Stromal cell of bone marrow (primary cell): ENCODE data around the gene INTS4.
"Not testable (repeated sequence)": the region's sequence is repeated elsewhere in the genome, so short reads cannot be mapped to it uniquely, and the experiment has no call there.

ENCODE experiments used
- DNase-seq: peaks from one replicate; pipeline ENCODE4 v3.0.0-alpha.2; 2012; ENCODE audit warnings: low read depth

Gene INTS4

GRCh38 chr11:77958583-77959177, 35.8 kb downstream of the INTS4 start:
- not testable (repeated sequence) for DNase-seq

GRCh38 chr11:77943296-77943695, 51.2 kb downstream of the INTS4 start:
- peak; percentile 13 for DNase-seq

- DNase-seq: peak; percentile 2
These were observed 52.0 kb downstream of the INTS4 start for GRCh38 chr11:77942465-77942864.

- DNase-seq: not testable (repeated sequence)
These were observed 60.9 kb downstream of the INTS4 start for GRCh38 chr11:77933596-77933995.

GRCh38 chr11:77930334-77931208, 63.9 kb downstream of the INTS4 start:
- DNase-seq: not testable (repeated sequence)

GRCh38 chr11:77917713-77918112, 76.8 kb downstream of the INTS4 start:
- DNase-seq: not testable (repeated sequence)

- peak; percentile 64 for DNase-seq
These were observed 80.1 kb downstream of the INTS4 start for GRCh38 chr11:77914307-77914791.

GRCh38 chr11:77913608-77914306, 80.7 kb downstream of the INTS4 start:
- not testable (repeated sequence) for DNase-seq

- DNase-seq: not testable (repeated sequence)
These were observed 83.6 kb downstream of the INTS4 start for GRCh38 chr11:77910828-77911227.

- DNase-seq: no peak
These were observed 85.2 kb downstream of the INTS4 start for GRCh38 chr11:77909277-77909676.

GRCh38 chr11:77908835-77909234, 85.6 kb downstream of the INTS4 start:
- DNase-seq: no peak

- DNase-seq: not testable (repeated sequence)
These were observed 99.5 kb downstream of the INTS4 start for GRCh38 chr11:77894949-77895348.

- DNase-seq: not testable (repeated sequence)
These were observed 102.8 kb downstream of the INTS4 start for GRCh38 chr11:77891703-77892102.

- DNase-seq: not testable (repeated sequence)
These were observed 103.2 kb downstream of the INTS4 start for GRCh38 chr11:77891256-77891655.

- not testable (repeated sequence) for DNase-seq
These were observed 103.8 kb downstream of the INTS4 start for GRCh38 chr11:77890619-77891056.

- DNase-seq: not testable (repeated sequence)
These were observed 104.3 kb downstream of the INTS4 start for GRCh38 chr11:77890100-77890614.

GRCh38 chr11:77889045-77889444, 105.4 kb downstream of the INTS4 start:
- DNase-seq: not testable (repeated sequence)

GRCh38 chr11:77886401-77886800, 108.1 kb downstream of the INTS4 start:
- no peak for DNase-seq

- no peak for DNase-seq
These were observed 109.7 kb downstream of the INTS4 start for GRCh38 chr11:77884829-77885190.

GRCh38 chr11:77884186-77884828, 110.2 kb downstream of the INTS4 start:
- DNase-seq: no peak

- no peak for DNase-seq
These were observed 110.7 kb downstream of the INTS4 start for GRCh38 chr11:77883775-77884174.

GRCh38 chr11:77882396-77882795, 112.1 kb downstream of the INTS4 start:
- DNase-seq: no peak
